Stimulated activated CD4-positive, alpha-beta T cell treated with anti-CD3 and anti-CD28 coated beads, Interleukin-1b, Interleukin-23, amount 100 ng/mL, for 48 hours (primary cell): ENCODE measurements around the gene WDR70.
"Not testable (repeated sequence)": the region's sequence is repeated elsewhere in the genome, so short reads cannot be mapped to it uniquely, and the experiment has no call there.

Experiments used
- DNase-seq: peaks from one replicate; pipeline ENCODE4 v3.0.0-alpha.2; 2020

Gene WDR70

DNA sequence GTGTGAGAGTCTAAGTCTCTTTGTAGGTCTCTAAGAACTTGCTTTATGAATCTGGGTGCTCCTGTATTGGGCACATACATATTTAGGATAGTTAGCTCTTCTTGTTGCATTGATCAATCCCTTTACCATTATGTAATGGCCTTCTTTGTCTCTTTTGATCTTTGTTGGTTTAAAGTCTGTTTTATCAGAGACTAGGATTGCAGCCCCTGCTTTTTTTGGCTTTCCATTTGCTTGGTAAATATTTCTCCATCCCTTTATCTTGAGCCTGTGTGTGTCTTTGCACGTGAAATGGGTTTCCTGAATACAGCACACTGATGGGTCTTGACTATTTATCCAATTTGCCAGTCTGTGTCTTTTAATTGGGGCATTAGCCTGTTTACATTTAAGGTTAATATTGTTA lies 275.4 kb downstream of the WDR70 start:
- not testable (repeated sequence) for DNase-seq

DNA sequence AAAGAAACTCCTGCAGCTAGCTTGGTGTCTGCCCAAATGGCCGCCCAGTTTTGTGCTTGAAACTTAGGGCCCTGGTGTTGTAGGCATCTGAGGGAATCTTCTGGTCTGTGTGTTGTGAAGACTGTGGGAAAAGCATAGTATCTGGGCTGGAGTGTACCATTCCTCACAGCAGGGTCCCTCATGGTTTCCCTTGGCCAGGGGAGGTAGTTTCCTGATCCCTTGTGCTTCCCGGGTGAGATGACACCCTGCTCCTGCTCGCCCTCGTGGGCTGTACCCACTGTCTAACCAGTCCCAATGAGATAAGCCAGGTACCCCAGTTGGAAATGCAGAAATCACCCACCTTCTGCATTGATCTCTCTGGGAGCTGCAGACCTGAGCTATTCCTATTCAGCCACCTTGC lies 277.9 kb downstream of the WDR70 start:
- DNase-seq: no peak

DNA sequence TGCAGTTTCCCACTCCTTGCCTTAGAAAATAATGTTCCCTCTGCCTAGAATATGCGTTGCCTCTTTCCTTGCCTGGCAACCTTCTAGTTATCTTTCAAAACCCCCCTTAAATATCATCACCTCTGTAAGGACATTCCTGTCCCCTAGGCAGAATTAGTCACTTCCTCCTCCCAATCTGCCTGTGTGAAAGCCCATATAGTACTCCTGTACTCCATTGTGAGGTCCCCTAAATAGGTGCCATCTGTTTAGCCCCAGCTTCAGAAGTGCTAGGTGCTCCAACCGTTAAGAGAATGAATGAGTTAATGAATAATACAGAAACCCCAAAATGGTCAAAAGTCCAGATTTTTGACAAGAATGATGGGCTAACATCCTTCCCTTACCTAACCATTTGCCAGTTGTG lies 279.3 kb downstream of the WDR70 start:
- DNase-seq: no peak

- no peak for DNase-seq
Observed at GRCh38 chr5:37660319-37660718, 281.2 kb downstream of the WDR70 start.

GRCh38 chr5:37661227-37661920 lies 282.3 kb downstream of the WDR70 start:
- DNase-seq: no peak

- no peak for DNase-seq
Observed at GRCh38 chr5:37661951-37662350, 282.8 kb downstream of the WDR70 start.

GRCh38 chr5:37662362-37662761 lies 283.2 kb downstream of the WDR70 start:
- no peak for DNase-seq

DNA sequence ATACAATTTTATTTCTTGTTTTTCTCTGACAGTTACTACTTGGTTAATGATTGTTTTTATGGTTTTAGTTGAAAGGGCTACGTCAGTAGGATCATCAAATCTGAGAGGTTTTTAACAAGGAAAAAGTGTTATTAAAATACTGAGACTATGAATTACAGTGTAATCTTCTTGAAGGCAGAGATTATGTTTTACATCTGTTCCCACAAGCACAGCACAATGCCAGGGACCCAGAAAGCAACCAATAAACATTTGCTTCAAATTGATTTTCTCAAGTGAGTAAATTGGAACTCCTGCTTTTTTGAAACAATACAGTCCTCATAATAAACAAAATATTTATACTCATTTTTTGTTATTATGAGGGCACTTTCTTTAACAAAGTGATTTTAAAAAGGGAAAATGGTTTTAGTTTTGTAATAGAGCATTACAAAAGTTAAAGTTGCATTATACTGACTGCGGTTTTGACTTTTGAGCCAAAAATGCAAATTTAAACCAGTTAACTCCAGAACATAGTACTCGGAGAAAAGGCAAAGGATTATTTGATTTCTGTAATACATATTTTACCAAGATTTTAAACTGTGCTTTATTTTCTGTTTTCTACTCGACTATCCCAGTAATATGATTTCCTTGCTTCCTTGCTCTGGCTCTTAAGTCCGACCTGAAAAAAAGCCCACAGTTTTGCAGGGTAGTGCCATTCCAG lies 283.8 kb downstream of the WDR70 start:
- no peak for DNase-seq

DNA sequence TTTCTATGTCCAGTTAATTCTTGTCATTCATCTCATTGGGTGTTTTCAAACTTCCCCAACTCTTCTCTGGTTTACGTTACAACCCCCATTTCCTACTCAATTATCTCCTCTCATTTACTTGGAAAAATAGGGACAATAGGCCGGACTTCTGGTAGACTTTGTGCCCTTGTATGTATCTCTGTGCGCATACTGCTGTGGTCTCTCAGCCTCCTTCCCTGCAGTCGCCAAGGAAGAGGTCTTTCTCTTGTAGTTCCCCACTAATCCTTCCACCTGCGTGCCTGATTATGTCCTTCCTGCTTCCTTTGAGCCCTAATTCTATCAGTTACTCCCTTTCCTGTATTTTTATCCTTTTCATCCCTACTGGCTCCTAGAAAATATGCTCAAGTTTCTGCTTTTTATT lies 284.4 kb downstream of the WDR70 start:
- DNase-seq: no peak

DNA sequence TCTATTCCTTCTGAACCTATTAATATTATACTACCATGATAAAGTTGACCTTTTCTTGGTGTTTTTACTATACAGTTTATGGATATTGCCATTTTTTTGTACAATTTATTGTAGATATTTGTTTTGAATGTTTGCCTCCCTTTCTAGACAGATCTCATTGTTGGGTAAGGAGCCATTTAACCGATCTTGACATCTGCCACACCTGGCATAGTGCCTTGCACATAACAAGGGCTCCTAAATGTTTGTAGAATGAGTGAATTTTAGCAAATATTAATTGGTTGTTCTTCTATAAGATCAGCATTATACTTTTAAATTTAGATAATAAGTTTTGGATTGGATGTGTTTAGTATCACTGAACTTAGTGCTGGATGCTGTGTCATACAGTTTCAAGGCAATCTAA lies 285.4 kb downstream of the WDR70 start:
- DNase-seq: no peak

- DNase-seq: no peak
Observed at GRCh38 chr5:37665272-37665671, 286.2 kb downstream of the WDR70 start.

DNA sequence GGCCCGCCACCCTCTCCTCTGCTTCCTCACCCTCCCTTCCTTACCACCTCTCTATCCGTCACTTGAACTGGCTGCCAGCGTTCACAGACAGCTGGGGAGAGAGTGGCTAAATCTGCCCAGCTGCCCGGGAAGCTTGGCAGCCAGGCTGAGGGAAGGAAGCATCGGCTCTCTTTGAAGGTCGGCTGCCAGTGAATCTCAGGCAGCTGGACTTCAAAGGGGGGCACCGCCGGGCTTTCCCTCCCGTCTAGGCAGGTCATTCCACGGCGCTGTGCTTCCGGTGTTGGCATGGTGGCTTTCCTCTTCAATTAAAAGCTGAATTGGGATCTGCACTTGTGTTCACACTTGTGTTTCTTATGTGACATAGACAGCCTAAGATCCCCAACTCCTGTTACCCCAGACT lies 286.8 kb downstream of the WDR70 start:
- no peak for DNase-seq

DNA sequence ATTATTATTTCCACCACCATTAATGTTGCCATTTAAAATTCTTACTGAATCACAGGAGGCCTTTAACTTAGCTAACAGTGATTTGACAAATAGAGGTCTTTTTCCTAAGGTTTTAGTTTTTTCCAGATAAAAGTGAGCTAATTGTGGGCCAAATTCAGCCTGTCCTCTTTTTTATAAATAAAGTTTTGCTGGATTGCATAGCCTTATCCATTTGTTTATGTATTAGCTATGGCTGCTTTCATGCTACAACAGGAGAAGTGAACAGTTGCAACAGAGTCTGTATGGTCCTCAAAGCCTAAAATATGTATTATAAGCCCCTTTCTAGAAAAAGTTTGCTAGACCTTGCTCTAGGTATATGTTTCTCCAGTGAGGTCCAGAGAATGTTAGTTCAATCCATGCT lies 288.3 kb downstream of the WDR70 start:
- no peak for DNase-seq

- no peak for DNase-seq
Observed at GRCh38 chr5:37667846-37668245, 288.7 kb downstream of the WDR70 start.

- no peak for DNase-seq
Observed at GRCh38 chr5:37668524-37669047, 289.5 kb downstream of the WDR70 start.

DNA sequence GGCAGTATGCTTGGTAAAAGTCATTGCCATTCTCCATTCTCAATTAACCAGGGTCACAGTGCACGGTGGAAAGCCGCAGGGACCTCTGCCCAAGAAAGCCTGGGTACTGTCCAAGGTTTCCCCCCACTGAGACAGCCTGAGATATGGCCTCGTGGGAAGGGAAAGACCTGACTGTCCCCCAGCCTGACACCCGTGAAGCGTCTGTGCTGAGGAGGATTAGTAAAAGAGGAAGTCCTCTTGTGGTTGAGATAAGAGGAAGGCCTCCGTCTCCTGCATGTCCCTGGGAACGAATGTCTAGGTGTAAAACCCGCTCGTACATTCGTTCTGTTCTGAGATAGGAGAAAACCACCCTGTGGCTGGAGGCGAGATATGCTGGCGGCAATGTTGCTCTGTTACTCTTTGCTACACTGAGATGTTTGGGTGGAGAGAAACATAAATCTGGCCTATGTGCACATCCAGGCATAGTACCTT lies 293.0 kb downstream of the WDR70 start:
- not testable (repeated sequence) for DNase-seq

DNA sequence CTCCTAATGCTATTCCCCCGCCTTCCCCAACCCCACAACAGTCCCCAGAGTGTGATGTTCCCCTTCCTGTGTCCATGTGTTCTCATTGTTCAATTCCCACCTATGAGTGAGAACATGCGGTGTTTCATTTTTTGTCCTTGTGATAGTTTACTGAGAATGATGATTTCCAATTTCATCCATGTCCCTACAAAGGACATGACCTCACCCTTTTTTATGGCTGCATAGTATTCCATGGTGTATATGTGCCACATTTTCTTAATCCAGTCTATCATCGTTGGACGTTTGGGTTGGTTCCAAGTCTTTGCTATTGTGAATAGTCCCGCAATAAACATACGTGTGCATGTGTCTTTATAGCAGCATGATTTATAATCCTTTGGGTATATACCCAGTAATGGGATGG lies 295.2 kb downstream of the WDR70 start:
- DNase-seq: not testable (repeated sequence)

DNA sequence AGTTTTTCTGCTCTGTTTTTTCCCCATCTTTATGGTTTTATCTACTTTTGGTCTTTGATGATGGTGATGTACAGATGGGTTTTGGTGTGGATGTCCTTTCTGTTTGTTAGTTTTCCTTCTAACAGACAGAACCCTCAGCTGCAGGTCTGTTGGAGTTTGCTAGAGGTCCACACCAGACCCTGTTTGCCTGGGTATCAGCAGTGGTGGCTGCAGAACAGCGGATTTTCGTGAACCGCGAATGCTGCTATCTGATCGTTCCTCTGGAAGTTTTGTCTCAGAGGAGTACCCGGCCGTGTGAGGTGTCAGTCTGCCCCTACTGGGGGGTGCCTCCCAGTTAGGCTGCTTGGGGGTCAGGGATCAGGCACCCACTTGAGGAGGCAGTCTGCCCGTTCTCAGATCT lies 300.2 kb downstream of the WDR70 start:
- DNase-seq: not testable (repeated sequence)

- not testable (repeated sequence) for DNase-seq
Observed at GRCh38 chr5:37679903-37680302, 300.8 kb downstream of the WDR70 start.

- DNase-seq: no peak
Observed at GRCh38 chr5:37683072-37683471, 304.0 kb downstream of the WDR70 start.

DNA sequence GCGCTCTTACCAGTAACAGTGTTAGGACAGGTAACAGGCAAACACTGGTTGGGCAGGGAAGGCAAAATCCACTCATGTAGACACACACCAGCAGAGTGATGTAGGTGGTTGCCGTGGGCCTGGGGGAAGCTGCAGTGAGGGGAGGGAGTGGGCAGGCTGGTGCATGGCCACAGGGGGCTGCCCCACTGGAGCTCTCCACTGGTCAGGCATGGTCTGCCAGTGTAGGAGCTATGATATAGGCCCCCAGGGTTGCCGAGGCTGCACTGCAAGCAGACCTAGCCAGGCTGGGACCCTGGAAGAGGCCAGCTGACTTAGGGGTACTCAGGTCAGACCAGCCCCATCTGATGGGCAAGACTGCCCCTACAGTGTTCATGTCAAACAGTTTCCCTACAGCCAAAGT lies 306.1 kb downstream of the WDR70 start:
- no peak for DNase-seq

DNA sequence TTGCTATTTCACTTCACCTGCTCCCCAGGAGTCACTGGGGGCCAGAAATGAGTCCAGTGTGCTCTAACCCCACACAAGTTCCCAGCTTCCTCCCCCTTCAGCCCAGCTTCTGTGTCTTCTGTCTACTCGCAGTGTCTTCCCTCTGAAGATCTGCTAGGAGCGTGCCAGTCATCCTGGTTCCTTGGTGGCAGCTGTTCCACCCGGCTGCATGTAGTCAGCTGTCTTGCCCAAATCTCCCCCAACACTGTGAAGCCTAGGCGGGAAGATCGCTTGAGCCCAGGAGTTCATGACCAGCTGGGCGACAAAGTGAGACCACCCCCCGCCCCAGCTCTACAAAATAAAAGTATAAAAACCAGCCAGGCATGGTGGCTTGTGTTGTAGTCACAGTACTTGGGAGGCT lies 306.7 kb downstream of the WDR70 start:
- no peak for DNase-seq

DNA sequence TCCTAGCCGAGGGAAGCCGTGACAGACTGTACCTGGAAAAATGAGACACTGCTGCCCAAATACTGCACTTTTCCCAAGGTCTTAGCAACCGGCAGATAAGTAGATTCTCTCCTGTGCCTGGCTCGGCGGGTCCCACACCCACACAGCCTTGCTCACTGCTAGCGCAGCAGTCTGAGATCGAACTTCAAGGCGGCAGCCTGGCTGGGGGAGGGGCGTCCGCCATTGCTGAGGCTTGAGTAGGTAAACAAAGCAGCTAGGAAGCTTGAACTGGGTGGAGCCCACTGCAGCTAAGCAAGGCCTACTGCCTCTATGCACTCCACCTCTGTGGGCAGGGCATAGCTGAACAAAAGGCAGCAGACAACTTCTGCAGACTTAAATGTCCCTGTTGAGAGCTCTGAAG lies 309.8 kb downstream of the WDR70 start:
- not testable (repeated sequence) for DNase-seq

DNA sequence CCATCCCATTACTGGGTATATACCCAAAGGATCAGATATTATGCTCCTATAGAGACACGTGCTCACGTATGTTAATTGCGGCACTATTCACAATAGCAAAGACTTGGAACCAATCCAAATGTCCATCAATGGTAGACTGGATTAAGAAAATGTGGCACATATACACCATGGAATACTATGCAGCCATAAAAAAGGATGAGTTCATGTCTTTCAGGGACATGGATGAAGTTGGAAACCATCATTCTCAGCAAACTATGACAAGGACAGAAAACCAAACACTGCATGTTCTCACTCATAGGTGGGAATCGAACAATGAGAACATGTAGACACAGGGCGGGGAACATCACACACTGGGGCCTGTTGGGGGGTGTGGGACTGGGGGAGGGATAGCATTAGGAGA lies 315.2 kb downstream of the WDR70 start:
- not testable (repeated sequence) for DNase-seq
